Islet of Langerhans (tissue), 1 donor: Measurements from ENCODE around the gene HAO2.

ENCODE experiments used
- FAIRE-seq: peaks from one replicate; lab custom pipeline; 2011; peaks lifted over from hg19 to GRCh38; lab: Jason Lieb, UNC

The HAO2 gene

DNA sequence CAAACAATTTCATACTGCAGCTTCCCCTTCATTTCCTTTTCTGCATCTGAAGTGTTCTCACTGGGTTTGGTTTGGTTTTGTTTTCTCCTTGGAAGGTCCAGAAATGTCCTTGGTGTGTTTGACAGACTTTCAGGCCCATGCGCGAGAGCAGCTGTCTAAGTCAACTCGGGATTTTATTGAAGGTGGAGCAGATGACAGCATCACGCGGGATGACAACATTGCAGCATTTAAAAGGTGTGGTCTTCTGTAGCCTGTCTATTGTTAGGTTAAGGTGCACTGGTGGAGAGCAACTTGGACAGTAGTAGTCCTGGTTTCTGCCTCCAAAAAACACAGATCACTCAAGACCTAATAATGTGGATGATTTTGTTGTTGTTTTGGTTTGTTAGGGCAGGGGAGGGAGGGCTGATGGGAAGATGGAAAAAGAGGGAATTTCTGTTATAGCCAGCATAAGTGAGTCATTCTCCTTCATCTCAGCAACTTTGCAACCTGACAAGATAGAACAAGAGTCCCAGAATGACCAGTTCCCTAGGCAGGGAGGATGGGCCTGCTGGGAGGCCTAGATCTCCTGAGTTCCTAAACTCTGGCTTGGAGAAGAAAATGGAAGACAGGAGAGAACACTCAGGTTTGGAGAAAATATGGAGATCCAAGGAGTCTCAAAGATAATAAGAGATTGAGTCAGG is 12.5 kb downstream of the HAO2 start:
- FAIRE-seq: no peak

DNA sequence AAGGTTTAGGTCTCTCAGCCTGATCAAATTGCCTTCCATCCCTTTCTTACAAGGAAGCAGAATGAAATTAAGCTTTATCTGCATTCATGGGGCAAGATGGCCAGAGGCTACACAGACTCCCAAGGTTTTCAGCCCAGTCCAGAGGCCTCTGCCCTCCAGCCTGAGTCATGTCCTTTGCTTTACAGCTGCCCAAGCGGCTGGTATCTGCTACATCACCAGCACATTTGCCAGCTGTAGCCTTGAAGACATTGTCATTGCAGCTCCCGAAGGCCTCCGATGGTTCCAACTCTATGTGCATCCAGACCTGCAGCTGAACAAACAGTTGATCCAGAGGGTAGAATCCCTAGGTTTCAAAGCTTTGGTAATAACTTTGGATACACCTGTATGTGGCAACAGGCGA is 16.0 kb downstream of the HAO2 start:
- no peak for FAIRE-seq

DNA sequence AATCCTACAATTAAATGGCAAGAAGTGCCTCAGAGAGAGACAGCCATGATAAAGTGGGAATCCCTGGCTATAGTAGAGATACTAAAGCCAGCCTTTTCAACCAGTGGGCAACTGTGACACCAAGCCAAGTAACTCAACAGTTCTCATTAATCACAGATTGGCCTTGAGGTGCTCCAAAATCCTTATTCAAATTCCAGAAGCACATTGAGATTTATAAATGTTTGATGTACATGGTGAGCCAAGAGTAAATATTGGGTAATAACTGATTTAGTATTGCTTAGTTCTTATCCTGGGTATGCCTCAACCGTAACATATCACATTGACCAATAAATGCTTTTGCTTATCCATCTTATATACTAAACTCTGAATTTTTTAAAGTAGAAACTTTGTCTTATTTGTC is 17.1 kb downstream of the HAO2 start:
- FAIRE-seq: no peak

DNA sequence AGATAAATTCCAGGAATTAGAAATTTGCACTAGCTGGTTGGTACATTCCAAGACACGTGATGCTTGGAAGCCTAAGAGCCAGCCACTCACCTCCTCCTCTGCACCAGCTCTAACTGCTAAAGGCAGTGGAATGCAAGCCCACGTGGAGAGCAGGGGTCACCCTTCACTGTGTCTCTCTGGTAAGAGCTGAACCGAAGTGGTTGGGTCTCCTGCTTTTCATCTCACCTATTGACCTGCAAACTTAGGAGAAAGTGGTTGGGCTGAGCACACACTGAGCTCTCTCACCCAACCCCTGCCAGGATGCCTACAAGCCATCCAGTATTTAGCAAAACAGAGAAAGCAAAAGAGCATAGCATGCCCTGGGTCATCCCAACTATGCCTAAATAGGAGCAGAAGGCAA is 19.3 kb downstream of the HAO2 start:
- FAIRE-seq: no peak

DNA sequence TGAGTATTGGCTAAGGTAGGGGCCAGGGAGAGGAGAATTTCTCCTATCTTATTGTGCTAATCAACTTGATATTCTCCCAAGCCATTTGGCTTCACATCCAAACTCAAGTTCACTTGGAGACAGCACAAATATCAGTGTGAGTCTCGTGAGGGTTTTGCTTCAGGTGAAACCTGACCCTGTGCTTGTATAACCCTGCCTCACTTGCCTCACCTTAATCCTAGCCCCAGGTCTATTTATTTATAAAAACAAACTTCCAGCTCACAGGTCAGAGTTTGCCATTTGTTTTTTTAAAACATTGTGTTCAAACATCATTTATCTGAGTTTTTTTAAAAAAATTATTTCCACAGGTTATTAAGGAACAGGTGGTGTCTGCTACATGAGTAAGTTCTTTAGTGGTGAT is 19.9 kb downstream of the HAO2 start:
- no peak for FAIRE-seq

GRCh38 chr1:119390526-119390925 is 21.9 kb downstream of the HAO2 start:
- no peak for FAIRE-seq

DNA sequence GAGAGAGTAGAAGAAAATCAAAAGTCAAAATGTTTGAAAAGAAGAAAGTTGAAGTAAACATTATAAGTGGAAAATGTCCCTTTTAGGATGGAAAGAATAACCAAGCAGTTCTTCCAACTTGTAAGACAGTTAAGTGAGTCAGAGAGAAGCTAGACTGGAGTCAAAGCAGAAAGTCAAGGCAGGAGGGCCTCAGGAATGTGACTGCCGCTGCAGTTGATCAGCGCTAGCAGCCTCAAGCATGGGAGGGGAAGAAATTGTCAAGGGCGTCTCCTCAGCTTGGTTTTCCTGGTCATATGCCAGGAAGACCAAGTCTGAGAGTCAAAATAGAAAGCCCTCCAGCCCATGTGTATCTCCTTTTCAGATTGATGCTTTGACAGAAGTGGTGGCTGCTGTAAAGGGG is 23.2 kb downstream of the HAO2 start:
- FAIRE-seq: no peak

DNA sequence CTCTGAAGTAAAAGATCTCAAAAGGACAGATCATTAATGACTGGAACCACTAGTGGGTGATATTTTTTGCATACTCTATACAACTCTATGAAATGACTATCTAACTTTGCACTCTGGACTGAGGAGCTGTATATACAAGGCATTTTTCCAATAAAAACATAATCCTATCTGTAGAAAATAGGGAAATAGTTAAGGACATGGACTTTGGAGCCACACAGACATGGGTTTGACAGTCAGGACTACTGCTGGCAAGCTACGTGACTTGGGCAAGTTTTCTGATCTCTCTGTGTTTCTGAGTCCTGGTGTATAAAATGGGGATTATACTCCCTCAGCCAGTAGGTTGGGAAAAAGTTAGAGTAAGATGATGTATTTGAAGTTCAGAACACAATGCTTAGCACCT is 25.5 kb downstream of the HAO2 start:
- no peak for FAIRE-seq

DNA sequence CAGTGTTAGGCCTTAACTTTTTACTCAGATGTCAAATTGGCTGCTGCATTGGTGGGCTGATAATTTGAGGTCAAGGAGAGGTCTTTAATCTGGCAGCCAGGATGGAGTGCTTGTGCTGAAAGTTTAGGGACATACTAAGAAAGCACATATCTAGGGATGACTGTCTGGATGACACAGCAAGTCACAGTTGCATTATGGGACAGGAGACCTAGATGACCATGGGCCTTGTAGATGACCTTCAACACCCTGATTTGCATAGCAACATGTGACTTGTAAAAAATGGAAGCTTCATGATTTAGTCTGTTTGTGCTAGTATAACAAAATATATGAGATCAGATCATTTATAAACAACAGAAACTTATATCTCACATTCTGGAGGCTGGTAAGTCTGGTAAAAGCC is 28.4 kb downstream of the HAO2 start:
- no peak for FAIRE-seq

DNA sequence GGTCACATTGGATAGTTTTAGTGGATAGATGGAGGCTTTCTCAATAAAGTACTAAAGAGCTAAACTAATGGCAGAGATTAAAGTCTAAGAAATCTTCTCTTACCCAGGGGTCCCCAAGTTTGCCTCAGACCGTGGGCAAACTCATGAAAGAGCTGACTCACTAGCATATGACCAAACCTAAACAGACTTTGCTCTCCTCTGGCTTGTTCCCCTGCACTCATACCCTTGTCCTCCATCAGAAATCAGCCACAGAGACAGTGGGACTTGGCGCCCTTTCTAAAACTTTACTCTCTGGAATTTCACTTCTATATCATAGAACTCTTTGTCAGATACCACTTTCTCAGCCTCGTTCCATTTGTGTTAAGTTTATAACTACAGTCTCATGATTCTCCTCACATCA is 29.4 kb downstream of the HAO2 start:
- no peak for FAIRE-seq

DNA sequence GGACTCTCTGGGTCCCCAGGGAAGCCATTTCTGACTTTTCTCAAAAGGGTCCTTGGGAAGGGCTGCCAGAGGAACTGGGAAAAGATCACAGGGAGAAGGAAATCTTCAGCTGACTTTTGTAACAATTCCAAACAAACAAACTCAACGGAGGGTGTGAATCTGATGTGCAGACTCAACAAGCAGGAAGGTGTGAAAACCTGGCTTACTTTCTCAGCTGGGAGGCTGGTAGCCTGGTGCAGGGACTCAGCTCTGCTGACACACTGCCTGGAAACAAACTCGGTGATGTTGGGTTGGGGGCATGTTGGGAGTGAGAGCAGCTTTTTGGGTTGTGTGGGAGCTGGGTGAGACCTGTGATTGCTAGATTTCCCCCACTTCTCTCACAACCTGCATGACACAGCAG is 36.2 kb downstream of the HAO2 start:
- FAIRE-seq: no peak

DNA sequence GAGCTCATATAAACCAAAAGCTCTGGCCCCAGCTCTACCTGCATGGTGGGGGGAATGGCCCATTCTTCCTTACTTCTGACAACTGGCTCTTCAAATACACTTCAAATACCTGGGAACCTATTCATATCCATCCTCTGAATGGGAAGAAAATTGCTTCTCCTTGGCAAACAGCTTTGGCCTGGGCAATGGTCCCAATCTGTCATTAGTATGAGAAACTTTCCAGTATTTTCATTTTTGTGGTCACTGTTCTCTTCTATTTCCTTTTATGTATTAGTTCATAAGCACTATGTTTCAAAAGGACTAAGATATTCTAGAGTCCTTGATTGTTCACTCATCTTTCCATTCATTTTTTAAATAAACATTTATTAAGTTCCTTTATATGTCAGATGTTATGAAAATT is 41.1 kb downstream of the HAO2 start:
- no peak for FAIRE-seq

DNA sequence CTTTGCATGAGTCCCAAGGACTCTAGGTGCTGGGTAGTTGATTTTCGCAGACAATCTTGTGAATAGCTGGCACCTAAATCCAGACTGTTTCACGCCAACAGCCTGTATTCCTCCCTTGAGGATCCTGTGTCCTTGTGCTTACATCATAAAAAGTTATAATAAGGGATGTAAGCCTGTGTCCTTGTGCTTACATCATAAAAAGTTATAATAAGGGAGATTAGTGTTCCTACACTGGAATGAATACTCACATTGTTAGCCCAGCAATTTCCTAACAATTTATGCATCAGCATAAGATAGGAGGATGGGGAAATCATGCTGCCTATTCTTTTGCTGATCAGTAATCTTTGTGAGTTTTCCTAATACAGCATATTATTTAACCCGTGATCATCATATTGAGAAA is 42.4 kb downstream of the HAO2 start:
- no peak for FAIRE-seq

GRCh38 chr1:119414950-119415349 is 46.4 kb downstream of the HAO2 start, which contains the start of gene HSD3B2:
Gene HSD3B2, plus strand, starts transcription at chr1:119415150. Its CDS starts 270 bp downstream, at chr1:119415420.
- FAIRE-seq: no peak

GRCh38 chr1:119416006-119416640 is 47.5 kb downstream of the HAO2 start:
- no peak for FAIRE-seq

- no peak for FAIRE-seq
These were observed 50.5 kb downstream of the HAO2 start for GRCh38 chr1:119419109-119419508.

- no peak for FAIRE-seq
These were observed 52.1 kb downstream of the HAO2 start for GRCh38 chr1:119420638-119421037.

GRCh38 chr1:119422631-119423030 is 54.0 kb downstream of the HAO2 start:
- no peak for FAIRE-seq

DNA sequence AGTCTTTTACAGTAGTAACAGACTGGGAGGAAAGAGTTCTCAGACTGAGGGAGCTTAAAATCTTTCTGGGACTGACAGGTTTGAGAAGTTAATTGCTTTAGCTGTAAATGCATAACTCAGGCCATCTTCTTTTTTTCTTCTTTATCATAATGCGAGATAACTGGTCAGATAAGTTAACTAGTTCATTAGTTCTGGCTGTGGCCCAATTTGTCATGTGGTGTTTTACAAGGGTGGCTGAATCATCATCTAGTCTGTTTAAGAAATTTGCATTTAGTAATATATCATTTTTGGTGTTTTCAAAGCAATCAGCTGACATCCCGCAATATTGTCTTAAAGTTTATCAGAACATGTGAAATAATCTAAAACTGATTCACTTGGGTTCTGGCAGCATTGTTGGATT is 60.4 kb downstream of the HAO2 start:
- no peak for FAIRE-seq

DNA sequence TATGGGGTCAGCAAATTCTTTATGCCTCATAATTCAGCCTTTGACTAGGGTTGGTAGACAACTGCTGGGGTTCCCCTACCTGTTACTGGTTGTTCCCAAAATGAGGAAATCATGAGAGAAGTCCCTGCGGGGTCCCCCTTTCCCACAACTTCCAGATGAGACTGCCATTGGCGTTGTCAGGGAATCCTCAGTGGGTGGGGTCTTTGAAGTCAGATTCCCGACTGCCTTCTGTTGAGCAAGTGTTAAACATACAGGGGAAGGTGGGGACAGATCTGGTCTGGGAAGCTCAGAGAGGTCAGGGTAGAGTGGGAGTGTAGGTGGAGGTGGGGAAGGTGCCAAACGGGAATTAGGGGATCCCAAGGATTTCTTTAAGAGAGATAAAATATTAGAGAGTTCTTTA is 61.1 kb downstream of the HAO2 start:
- no peak for FAIRE-seq

GRCh38 chr1:119430486-119430885 is 61.9 kb downstream of the HAO2 start:
- no peak for FAIRE-seq

GRCh38 chr1:119431836-119432235 is 63.3 kb downstream of the HAO2 start:
- no peak for FAIRE-seq

- FAIRE-seq: no peak
These were observed 66.5 kb downstream of the HAO2 start for GRCh38 chr1:119435052-119435451.

DNA sequence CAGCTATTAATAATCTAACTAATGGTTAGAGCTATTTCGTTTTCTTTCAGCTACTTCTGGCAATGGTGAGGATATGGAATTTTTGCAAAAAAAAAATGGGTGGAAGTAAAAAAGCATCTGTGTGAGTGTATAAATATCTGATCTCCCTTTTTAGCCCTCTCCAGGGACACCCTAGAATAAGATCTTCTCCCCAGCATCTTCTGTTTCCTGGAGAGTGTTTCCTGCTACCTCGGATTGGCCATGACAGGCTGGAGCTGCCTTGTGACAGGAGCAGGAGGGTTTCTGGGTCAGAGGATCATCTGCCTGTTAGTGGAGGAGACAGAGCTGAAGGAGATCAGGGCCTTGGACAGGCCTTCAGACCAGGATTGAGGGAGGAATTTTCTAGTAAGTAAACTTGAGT is 70.2 kb downstream of the HAO2 start:
- no peak for FAIRE-seq
